Duodenal mucosa (tissue), 2 donors: Measurements from ENCODE around the gene SOX18.

Experiments used
- H3K27ac ChIP-seq: one replicate; pipeline ENCODE4 v1.7.0; 2013; ENCODE audit warnings: low read depth, low read length
- H3K27me3 ChIP-seq, 2 donors: one replicate each; pipeline ENCODE4 v1.7.0; 2013; ENCODE audit warnings: low read length in 2 of 2, control low read depth in 1 of 2; ENCODE audit not compliant: insufficient read depth in 2 of 2, control insufficient read depth in 1 of 2
- H3K36me3 ChIP-seq, 2 donors: one replicate each; pipeline ENCODE4 v1.7.0; 2013; ENCODE audit warnings: low read length in 2 of 2, control low read depth in 1 of 2; ENCODE audit not compliant: insufficient read depth in 2 of 2, control insufficient read depth in 1 of 2
- H3K4me1 ChIP-seq, 2 donors: one replicate each; pipeline ENCODE4 v1.7.0; 2013; ENCODE audit warnings: low read length in 2 of 2, control low read depth in 1 of 2; ENCODE audit not compliant: insufficient read depth in 2 of 2, control insufficient read depth in 1 of 2
- H3K4me3 ChIP-seq, 2 donors: one replicate each; pipeline ENCODE4 v1.7.0; 2013; ENCODE audit warnings: low read length in 2 of 2, low read depth in 1 of 2
- H3K9ac ChIP-seq, 2 donors: one replicate each; pipeline ENCODE4 v1.7.0; 2013; ENCODE audit warnings: low read length in 2 of 2, low read depth in 1 of 2
- H3K9me3 ChIP-seq, 2 donors: one replicate each; pipeline ENCODE4 v1.7.0; 2013; ENCODE audit warnings: low read length in 2 of 2, control low read depth in 1 of 2; ENCODE audit not compliant: control insufficient read depth in 1 of 2

Gene SOX18

DNA sequence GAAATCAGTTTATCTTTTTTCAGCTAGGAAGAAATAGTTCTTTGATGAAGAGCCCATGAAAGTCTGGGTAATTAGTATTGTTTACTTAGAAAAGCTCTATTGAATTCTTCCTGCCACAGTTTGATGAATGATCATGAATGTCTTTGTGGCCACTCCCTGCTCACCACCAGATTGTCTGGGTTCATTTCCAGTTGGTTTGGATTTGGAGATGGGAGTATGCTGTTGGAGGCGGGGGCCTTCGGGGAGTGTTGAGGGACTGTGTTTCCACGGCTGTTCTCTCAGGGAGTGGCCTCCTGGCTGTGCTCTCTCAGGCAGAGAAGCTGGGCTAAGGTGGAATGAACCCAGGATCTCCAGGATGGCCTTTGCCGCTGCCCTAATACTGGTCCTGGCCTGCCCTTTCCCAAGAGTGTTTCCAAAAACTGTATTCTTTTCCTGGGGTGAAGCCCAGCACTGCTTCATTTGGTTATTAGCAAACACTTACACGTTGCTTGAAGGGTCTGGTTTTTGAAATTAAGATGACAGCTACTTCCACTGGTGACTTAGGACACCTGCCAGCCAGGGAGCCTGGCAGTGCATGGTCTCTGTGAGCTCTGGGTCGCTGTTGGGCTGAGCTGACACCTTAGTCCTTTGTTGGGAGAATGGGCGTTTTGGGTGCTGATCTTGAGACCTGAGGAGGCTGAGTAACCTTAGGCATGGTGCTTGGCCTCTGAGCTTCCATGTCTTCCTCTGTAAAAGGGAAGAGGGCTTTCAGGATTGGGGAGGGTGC is 45.3 kb downstream of the SOX18 start:
- Histone ChIP-seq H3K9ac (no peak overlapping the region), H3K36me3 (peaks cover 31 to 72% of the 10 kb centered on the region in 2 donors), H3K27me3 (no peaks in the 10 kb centered on the region), H3K9me3 (no peaks in the 10 kb centered on the region), H3K27ac (no peak overlapping the region), H3K4me1 (no peaks in the 10 kb centered on the region), H3K4me3 (no peak overlapping the region)

- H3K4me3 ChIP-seq, result no peak overlapping the region
- peaks cover 26 to 71% of the 10 kb centered on the region in 2 donors for H3K36me3 ChIP-seq
- no peaks in the 10 kb centered on the region for H3K9me3 ChIP-seq
- no peaks in the 10 kb centered on the region for H3K4me1 ChIP-seq
- no peak overlapping the region for H3K9ac ChIP-seq
- no peak overlapping the region for H3K27ac ChIP-seq
- H3K27me3 ChIP-seq, result no peaks in the 10 kb centered on the region
These were observed 47.8 kb downstream of the SOX18 start for GRCh38 chr20:64001607-64002011.

GRCh38 chr20:64000906-64001305 is 48.5 kb downstream of the SOX18 start:
- Histone ChIP-seq H3K9ac (no peak overlapping the region), H3K27ac (no peak overlapping the region), H3K36me3 (peaks cover 30 to 76% of the 10 kb centered on the region in 2 donors), H3K9me3 (no peaks in the 10 kb centered on the region), H3K27me3 (no peaks in the 10 kb centered on the region), H3K4me3 (no peak overlapping the region), H3K4me1 (no peaks in the 10 kb centered on the region)
